Neural crest cell (in vitro differentiated cells): ENCODE data around the gene PHF21B. TPM values are rescaled to one million over a fixed set of nuclear protein-coding genes. Genes with fewer than 3 reads are reported as not detected.

Experiments
- DNase-seq: peaks from one replicate; pipeline ENCODE4 v3.0.0; 2021; ENCODE audit warnings: low read depth, mixed read lengths, low spot score
- H3K27ac Mint-ChIP-seq: one replicate; pipeline ENCODE4 v1.8.0; 2021; ENCODE audit warnings: mild to moderate bottlenecking, mixed read lengths; ENCODE audit not compliant: unreplicated experiment
- H3K27me3 Mint-ChIP-seq: 2 replicates; pipeline ENCODE4 v1.8.0; 2021; ENCODE audit warnings: low read depth, mild to moderate bottlenecking, mixed read lengths
- H3K36me3 Mint-ChIP-seq: 2 replicates; pipeline ENCODE4 v1.8.0; 2021; ENCODE audit warnings: low read depth, mild to moderate bottlenecking, mixed read lengths
- H3K4me1 Mint-ChIP-seq: 2 replicates; pipeline ENCODE4 v1.8.0; 2021; ENCODE audit warnings: mixed read lengths
- H3K4me3 Mint-ChIP-seq: one replicate; pipeline ENCODE4 v1.8.0; 2021; ENCODE audit warnings: mild to moderate bottlenecking, mixed read lengths
- H3K9me3 Mint-ChIP-seq: 2 replicates; pipeline ENCODE4 v1.8.0; 2021; ENCODE audit warnings: mixed read lengths
- total RNA-seq: library from RNA; stranded (reverse); gene quantifications from 2 replicates; pipeline ENCODE4 v1.2.1, GENCODE V29; 2021
- TF ChIP-seq, protein P1 (sequence below): fragments of 200-600 bp; sonication (generic); conservative IDR thresholded peaks from 2 replicates; pipeline ENCODE4 v1.5.0; 2021; ENCODE audit warnings: antibody characterized with exemption, mild to moderate bottlenecking

PHF21B gene
- total RNA-seq, 1 donor from 2014 or later: 40.4 TPM

DNA sequence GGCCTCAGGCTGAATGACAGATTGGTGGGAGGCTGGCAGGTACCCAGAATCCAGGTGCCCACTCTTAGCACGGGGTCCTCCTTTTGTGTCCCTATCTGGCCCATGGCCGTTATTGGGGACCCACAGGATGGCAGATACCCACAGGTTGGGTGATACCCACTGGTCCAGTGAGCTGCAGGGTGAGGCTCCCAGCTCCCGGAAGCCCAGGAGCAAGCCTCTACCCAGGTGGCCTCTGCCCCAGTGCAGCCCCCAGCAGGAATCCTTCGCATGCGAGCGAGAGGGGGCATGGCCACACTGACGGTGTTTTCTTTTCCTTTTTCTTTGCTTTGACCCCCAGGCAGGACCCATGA, 116.1 kb downstream of the PHF21B start:
- H3K36me3 Mint-ChIP-seq: peaks cover 12% of the 10 kb centered on the region
- DNase-seq: no peak
- no peaks in the 10 kb centered on the region for H3K9me3 Mint-ChIP-seq
- H3K27ac Mint-ChIP-seq: no peak overlapping the region
- no peaks in the 10 kb centered on the region for H3K27me3 Mint-ChIP-seq
- peaks cover 7% of the 10 kb centered on the region for H3K4me1 Mint-ChIP-seq
- H3K4me3 Mint-ChIP-seq: no peak overlapping the region
- TF ChIP-seq, protein P1, sequence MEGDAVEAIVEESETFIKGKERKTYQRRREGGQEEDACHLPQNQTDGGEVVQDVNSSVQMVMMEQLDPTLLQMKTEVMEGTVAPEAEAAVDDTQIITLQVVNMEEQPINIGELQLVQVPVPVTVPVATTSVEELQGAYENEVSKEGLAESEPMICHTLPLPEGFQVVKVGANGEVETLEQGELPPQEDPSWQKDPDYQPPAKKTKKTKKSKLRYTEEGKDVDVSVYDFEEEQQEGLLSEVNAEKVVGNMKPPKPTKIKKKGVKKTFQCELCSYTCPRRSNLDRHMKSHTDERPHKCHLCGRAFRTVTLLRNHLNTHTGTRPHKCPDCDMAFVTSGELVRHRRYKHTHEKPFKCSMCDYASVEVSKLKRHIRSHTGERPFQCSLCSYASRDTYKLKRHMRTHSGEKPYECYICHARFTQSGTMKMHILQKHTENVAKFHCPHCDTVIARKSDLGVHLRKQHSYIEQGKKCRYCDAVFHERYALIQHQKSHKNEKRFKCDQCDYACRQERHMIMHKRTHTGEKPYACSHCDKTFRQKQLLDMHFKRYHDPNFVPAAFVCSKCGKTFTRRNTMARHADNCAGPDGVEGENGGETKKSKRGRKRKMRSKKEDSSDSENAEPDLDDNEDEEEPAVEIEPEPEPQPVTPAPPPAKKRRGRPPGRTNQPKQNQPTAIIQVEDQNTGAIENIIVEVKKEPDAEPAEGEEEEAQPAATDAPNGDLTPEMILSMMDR: no peak

GRCh38 chr22:44892803-44893730, 116.7 kb downstream of the PHF21B start:
- Mint-ChIP-seq H3K27me3 (no peaks in the 10 kb centered on the region), H3K4me1 (peaks cover 7% of the 10 kb centered on the region), H3K9me3 (no peaks in the 10 kb centered on the region), H3K36me3 (peaks cover 9% of the 10 kb centered on the region), H3K4me3 (no peak overlapping the region), H3K27ac (no peak overlapping the region)
- DNase-seq: no peak
- TF ChIP-seq, protein P1: no peak

- TF ChIP-seq, protein P1: no peak
- H3K36me3 Mint-ChIP-seq: peaks cover 7% of the 10 kb centered on the region
These were observed 117.6 kb downstream of the PHF21B start for GRCh38 chr22:44892243-44892642.

DNA sequence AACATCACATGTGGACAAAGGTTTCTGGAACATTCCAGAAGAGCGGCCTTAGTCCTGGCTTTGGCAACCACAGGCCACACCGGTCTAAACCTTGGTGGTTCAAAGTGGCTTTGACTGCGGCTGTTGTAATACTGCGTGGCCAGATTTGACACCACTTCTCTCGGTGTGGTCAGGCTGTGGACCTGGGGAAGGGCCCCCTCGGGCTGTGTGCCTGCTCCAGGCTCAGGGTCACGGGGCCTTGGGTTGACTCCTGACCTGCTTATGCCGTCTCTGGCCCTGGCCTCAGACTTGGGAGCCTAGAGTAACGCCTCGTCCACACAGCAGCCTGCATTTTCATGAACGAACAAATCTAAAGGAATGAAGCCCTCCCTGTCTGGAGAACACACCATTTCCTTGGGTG, 118.0 kb downstream of the PHF21B start:
- Mint-ChIP-seq H3K4me1 (peaks cover 7% of the 10 kb centered on the region), H3K36me3 (peaks cover 7% of the 10 kb centered on the region), H3K4me3 (no peak overlapping the region), H3K27me3 (no peaks in the 10 kb centered on the region), H3K27ac (no peak overlapping the region), H3K9me3 (no peaks in the 10 kb centered on the region)
- no peak for DNase-seq
- TF ChIP-seq, protein P1: no peak

More at GRCh38 chr22:44892243-44892642, 117.6 kb downstream of the PHF21B start:
- DNase-seq: no peak
- no peak overlapping the region for H3K4me3 Mint-ChIP-seq
- H3K27ac Mint-ChIP-seq: no peak overlapping the region
- no peaks in the 10 kb centered on the region for H3K27me3 Mint-ChIP-seq
- peaks cover 7% of the 10 kb centered on the region for H3K4me1 Mint-ChIP-seq
- H3K9me3 Mint-ChIP-seq: no peaks in the 10 kb centered on the region

DNA sequence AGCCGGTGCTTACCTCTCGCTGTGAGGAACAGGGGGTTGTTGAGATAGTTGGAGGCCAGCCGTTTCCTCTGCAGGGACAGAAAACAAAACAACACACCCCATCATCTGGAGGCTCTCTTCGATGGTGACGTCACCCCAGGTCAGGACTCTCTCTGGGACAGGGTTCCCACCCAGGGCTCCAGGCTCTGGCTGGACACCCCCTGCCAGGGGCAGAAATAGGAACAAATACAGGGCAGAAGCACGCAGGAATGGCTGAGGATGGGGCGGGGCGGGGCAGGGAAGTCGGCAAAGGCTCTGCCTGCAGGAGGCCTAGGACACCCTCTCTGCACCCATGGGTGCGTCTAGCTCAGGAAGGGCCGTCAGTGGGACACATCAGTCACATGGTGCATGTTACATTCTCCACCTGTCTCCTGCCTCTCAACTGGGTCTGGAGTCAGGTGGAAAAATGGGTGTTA, 118.5 kb downstream of the PHF21B start:
- Mint-ChIP-seq H3K36me3 (peaks cover 7% of the 10 kb centered on the region), H3K4me3 (no peak overlapping the region), H3K27ac (no peak overlapping the region), H3K9me3 (no peaks in the 10 kb centered on the region), H3K27me3 (no peaks in the 10 kb centered on the region), H3K4me1 (peaks cover 7% of the 10 kb centered on the region)
- no peak for DNase-seq
- TF ChIP-seq, protein P1: no peak
